A549 (cell line): ENCODE measurements around the gene ANO4. TPM values are rescaled to one million over a fixed set of nuclear protein-coding genes. Genes with fewer than 3 reads are reported as not detected.

Source experiments
- ATAC-seq, 2 experiments: fragments of 200-7000 bp in 1 of 2; fragments of >200 bp in 1 of 2; cut with Nextera tagmentation in 1 of 2; cut with Tn5 transposase in 1 of 2; 3 replicates each; pipeline versions ENCODE4 v1.8.0 to v1.9.1; 2018 to 2020; ENCODE audit warnings: mild to moderate bottlenecking in 1 of 2, moderate library complexity in 1 of 2
- CTCF ChIA-PET: fragments of 300-600 bp; sonication (Branson Sonifier 250); formaldehyde crosslinking; extraction: SDS; loops from one replicate; lab custom pipeline; 2021; ENCODE audit warnings: antibody characterized with exemption, inconsistent platforms; lab: Yijun Ruan, JAX
- POLR2A ChIA-PET: fragments of 350-600 bp; formaldehyde crosslinking; extraction: SDS; loops from one replicate; lab custom pipeline; 2021; ENCODE audit warnings: antibody characterized with exemption, inconsistent platforms; lab: Yijun Ruan, JAX
- DNase-seq, 2 experiments: peaks; one replicate each; pipeline versions ENCODE4 v3.0.0 to v3.0.0-alpha.2; 2011 to 2016; ENCODE audit warnings: low read depth in 1 of 2, low spot score in 1 of 2
- FAIRE-seq: peaks from 2 replicates; lab custom pipeline; 2011; peaks lifted over from hg19 to GRCh38; lab: Jason Lieb, UNC
- H3K27ac ChIP-seq, 2 experiments: fragments of >200 bp; sonication (Bioruptor Twin); formaldehyde crosslinking; 3 replicates each; pipeline ENCODE4 v1.5.1; 2016 to 2017
- H3K4me1 ChIP-seq: fragments of >200 bp; sonication (Bioruptor Twin); formaldehyde crosslinking; 3 replicates; pipeline ENCODE4 v1.6.1; 2016
- H3K4me2 ChIP-seq: fragments of >200 bp; sonication (Bioruptor Twin); formaldehyde crosslinking; 3 replicates; pipeline ENCODE4 v1.6.1; 2016
- H3K4me3 ChIP-seq: fragments of >200 bp; sonication (Bioruptor Twin); formaldehyde crosslinking; 3 replicates; pipeline ENCODE4 v1.5.1; 2016
- H3K9me3 ChIP-seq: fragments of >200 bp; sonication (Bioruptor Twin); formaldehyde crosslinking; 3 replicates; pipeline ENCODE4 v1.6.1; 2016
- BHLHE40 ChIP-seq: IDR thresholded peaks from 2 replicates; pipeline ENCODE4 v1.6.1; 2012; ENCODE audit warnings: low read depth, low read length, inconsistent platforms
- CBX2 ChIP-seq: fragments of 200-600 bp; sonication (generic); IDR thresholded peaks from 2 replicates; pipeline ENCODE4 v1.6.1; 2016; ENCODE audit warnings: low read depth, mild to moderate bottlenecking, borderline replicate concordance
- CHD2 ChIP-seq: fragments of 150-350 bp; IDR thresholded peaks from 2 replicates; pipeline ENCODE4 v1.6.1; 2014; ENCODE audit warnings: low read length; ENCODE audit not compliant: partially characterized antibody
- CHD4 ChIP-seq: fragments of 200-600 bp; sonication (generic); IDR thresholded peaks from 2 replicates; pipeline ENCODE4 v1.6.1; 2016; ENCODE audit warnings: antibody characterized with exemption, mild to moderate bottlenecking, borderline replicate concordance
- EHMT2 ChIP-seq: fragments of 200-600 bp; sonication (generic); IDR thresholded peaks from 2 replicates; pipeline ENCODE4 v1.6.1; 2016; ENCODE audit warnings: antibody characterized with exemption, low read depth, mild to moderate bottlenecking, moderate library complexity
- EP300 ChIP-seq, 2 experiments: fragments of >200 bp; sonication (Bioruptor Twin); formaldehyde crosslinking; IDR thresholded peaks; 2 replicates in 1 of 2; 3 replicates in 1 of 2; pipeline ENCODE4 v1.6.1; 2016 to 2017
- ESRRA ChIP-seq: fragments of 150-350 bp; IDR thresholded peaks from 2 replicates; pipeline ENCODE4 v1.6.1; 2014; ENCODE audit warnings: mild to moderate bottlenecking, low read length, borderline replicate concordance
- FOSB ChIP-seq: fragments of 250-450 bp; sonication (Bioruptor Pico); IDR thresholded peaks from 2 replicates; pipeline ENCODE4 v1.5.0; 2020; ENCODE audit warnings: mild to moderate bottlenecking, moderate library complexity
- JUNB ChIP-seq: fragments of >200 bp; sonication (Bioruptor Twin); formaldehyde crosslinking; IDR thresholded peaks from 2 replicates; pipeline ENCODE4 v1.6.1; 2016
- KDM1A ChIP-seq: fragments of 200-600 bp; sonication (generic); IDR thresholded peaks from 2 replicates; pipeline ENCODE4 v1.6.1; 2016; ENCODE audit warnings: low read depth, mild to moderate bottlenecking
- KDM5A ChIP-seq: fragments of 200-600 bp; sonication (generic); IDR thresholded peaks from 2 replicates; pipeline ENCODE4 v1.6.1; 2016; ENCODE audit warnings: antibody characterized with exemption, mild to moderate bottlenecking
- MAFK ChIP-seq: fragments of 450-650 bp; IDR thresholded peaks from 2 replicates; pipeline ENCODE4 v1.6.1; 2014; ENCODE audit not compliant: partially characterized antibody
- MAZ ChIP-seq: fragments of 150-350 bp; IDR thresholded peaks from 2 replicates; pipeline ENCODE4 v1.6.1; 2014; ENCODE audit warnings: antibody characterized with exemption, low read depth, low read length, borderline replicate concordance
- NR3C1 ChIP-seq: fragments of >200 bp; sonication (Bioruptor Twin); formaldehyde crosslinking; IDR thresholded peaks from 3 replicates; pipeline ENCODE4 v1.6.1; 2017
- POLR2A ChIP-seq: IDR thresholded peaks from 2 replicates; pipeline ENCODE4 v1.6.1; 2012; ENCODE audit warnings: mild to moderate bottlenecking, low read length
- POLR2AphosphoS2 ChIP-seq: conservative IDR thresholded peaks from 2 replicates; pipeline ENCODE4 v1.6.1; 2012; ENCODE audit warnings: low read length, improper control_type of control experiment, inconsistent platforms
- RCOR1 ChIP-seq: fragments of 150-350 bp; IDR thresholded peaks from 2 replicates; pipeline ENCODE4 v1.6.1; 2014; ENCODE audit warnings: antibody characterized with exemption, low read length, low read depth
- SREBF2 ChIP-seq: fragments of 450-650 bp; IDR thresholded peaks from 2 replicates; pipeline ENCODE4 v1.6.1; 2014; ENCODE audit warnings: mild to moderate bottlenecking, moderate library complexity
- TFCP2L1 ChIP-seq: fragments of 250-450 bp; sonication (Bioruptor Pico); IDR thresholded peaks from 2 replicates; pipeline ENCODE4 v1.5.0; 2021; ENCODE audit warnings: mild to moderate bottlenecking
- ZNF302 ChIP-seq: fragments of 250-450 bp; sonication (Bioruptor Pico); IDR thresholded peaks from 2 replicates; pipeline ENCODE4 v1.9.0; 2021; ENCODE audit warnings: inconsistent platforms, mild to moderate bottlenecking, moderate library complexity
- WGBS: methylation state at CpG from one replicate; pipeline ENCODE4 v1.1.6; 2017; ENCODE audit errors: missing lambda C conversion rate; 5-methylcytosine and 5-hydroxymethylcytosine counted together
- polyA plus RNA-seq, 4 experiments: library from polyadenylated mRNA; depleted of rRNA in 3 of 4; stranded (reverse); fragments of >200 nt; fragmentation: RNase III in 1 of 4; extraction: RNeasy Plus Mini Kit Qiagen cat#74134 plus additional on column Dnase treatment in 1 of 4; gene quantifications; 2 replicates in 3 of 4; 3 replicates in 1 of 4; pipeline ENCODE4 v1.2.3, GENCODE V29; 2011 to 2017
- TF ChIP-seq, protein P1 (sequence below): fragments of 250-450 bp; sonication (Bioruptor Pico); IDR thresholded peaks from 2 replicates; pipeline ENCODE4 v1.5.0; 2021; ENCODE audit warnings: mild to moderate bottlenecking, moderate library complexity, borderline replicate concordance
- TF ChIP-seq, protein P2 (sequence below): IDR thresholded peaks from 2 replicates; pipeline ENCODE4 v1.6.1; 2012; ENCODE audit warnings: low read depth, borderline replicate concordance
- TF ChIP-seq, protein P3 (sequence below): fragments of 200-600 bp; sonication (generic); IDR thresholded peaks from 2 replicates; pipeline ENCODE4 v1.6.1; 2016; ENCODE audit warnings: antibody characterized with exemption, mild to moderate bottlenecking, moderate library complexity
- TF ChIP-seq, protein P4 (sequence below): fragments of >200 bp; sonication (Bioruptor Twin); formaldehyde crosslinking; IDR thresholded peaks from 3 replicates; pipeline ENCODE4 v1.5.1; 2016
- TF ChIP-seq, protein P5 (sequence below): fragments of >200 bp; sonication (Bioruptor Twin); formaldehyde crosslinking; IDR thresholded peaks from 2 replicates; pipeline ENCODE4 v1.6.1; 2016

ANO4 gene
- polyA plus RNA-seq, 2 of the 4 experiments (the other 2 are of a cell fraction): 0.17 TPM; not detected in 1

DNA sequence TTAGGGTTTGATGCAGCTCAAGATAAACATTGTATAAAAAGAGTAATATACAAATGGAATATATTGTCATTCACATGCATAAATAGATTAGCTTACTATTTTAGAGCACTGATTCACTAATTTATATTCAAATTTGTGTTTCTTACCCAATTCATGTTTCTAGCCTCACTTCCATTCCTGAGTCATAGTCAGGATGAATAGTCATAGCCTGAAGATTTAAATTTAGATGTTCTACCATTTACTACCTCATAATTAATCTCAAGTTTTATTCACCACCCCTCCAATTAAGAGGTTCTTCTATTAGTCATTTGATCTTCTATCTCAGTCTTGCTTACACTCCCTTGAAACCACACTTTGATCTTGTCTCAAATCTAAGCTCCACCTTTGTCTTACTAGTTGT is 38.7 kb downstream of the ANO4 start:
- Histone ChIP-seq H3K4me3 (no peak overlapping the region), H3K4me1 (no peaks in the 10 kb centered on the region), H3K4me2 (no peak overlapping the region), H3K27ac (no peak overlapping the region), H3K9me3 (no peaks in the 10 kb centered on the region)
- ChIA-PET CTCF (interaction anchor here (0.6 kb wide), 1 partner anchor 926 kb away, joined by 3 read pairs; no protein-coding TSS in a partner anchor), POLR2A (no interaction called here)
- ATAC-seq (no peak), FAIRE-seq (no peak), DNase-seq (no peak)
- TF ChIP-seq, protein P1, sequence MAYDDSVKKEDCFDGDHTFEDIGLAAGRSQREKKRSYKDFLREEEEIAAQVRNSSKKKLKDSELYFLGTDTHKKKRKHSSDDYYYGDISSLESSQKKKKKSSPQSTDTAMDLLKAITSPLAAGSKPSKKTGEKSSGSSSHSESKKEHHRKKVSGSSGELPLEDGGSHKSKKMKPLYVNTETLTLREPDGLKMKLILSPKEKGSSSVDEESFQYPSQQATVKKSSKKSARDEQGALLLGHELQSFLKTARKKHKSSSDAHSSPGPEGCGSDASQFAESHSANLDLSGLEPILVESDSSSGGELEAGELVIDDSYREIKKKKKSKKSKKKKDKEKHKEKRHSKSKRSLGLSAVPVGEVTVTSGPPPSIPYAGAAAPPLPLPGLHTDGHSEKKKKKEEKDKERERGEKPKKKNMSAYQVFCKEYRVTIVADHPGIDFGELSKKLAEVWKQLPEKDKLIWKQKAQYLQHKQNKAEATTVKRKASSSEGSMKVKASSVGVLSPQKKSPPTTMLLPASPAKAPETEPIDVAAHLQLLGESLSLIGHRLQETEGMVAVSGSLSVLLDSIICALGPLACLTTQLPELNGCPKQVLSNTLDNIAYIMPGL (CRISPR knock-in tag): no peak
- TF ChIP-seq CBX2 (no peak), KDM1A (no peak), KDM5A (no peak), FOSB (CRISPR knock-in tag) (no peak), JUNB (no peak), MAFK (no peak), SREBF2 (no peak), CHD4 (no peak), EHMT2 (no peak), MAZ (no peak), ESRRA (no peak), TFCP2L1 (CRISPR knock-in tag) (no peak), BHLHE40 (no peak), POLR2A (no peak), RCOR1 (no peak)
- TF ChIP-seq, protein P2, sequence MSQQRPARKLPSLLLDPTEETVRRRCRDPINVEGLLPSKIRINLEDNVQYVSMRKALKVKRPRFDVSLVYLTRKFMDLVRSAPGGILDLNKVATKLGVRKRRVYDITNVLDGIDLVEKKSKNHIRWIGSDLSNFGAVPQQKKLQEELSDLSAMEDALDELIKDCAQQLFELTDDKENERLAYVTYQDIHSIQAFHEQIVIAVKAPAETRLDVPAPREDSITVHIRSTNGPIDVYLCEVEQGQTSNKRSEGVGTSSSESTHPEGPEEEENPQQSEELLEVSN: no peak
- TF ChIP-seq, protein P3, sequence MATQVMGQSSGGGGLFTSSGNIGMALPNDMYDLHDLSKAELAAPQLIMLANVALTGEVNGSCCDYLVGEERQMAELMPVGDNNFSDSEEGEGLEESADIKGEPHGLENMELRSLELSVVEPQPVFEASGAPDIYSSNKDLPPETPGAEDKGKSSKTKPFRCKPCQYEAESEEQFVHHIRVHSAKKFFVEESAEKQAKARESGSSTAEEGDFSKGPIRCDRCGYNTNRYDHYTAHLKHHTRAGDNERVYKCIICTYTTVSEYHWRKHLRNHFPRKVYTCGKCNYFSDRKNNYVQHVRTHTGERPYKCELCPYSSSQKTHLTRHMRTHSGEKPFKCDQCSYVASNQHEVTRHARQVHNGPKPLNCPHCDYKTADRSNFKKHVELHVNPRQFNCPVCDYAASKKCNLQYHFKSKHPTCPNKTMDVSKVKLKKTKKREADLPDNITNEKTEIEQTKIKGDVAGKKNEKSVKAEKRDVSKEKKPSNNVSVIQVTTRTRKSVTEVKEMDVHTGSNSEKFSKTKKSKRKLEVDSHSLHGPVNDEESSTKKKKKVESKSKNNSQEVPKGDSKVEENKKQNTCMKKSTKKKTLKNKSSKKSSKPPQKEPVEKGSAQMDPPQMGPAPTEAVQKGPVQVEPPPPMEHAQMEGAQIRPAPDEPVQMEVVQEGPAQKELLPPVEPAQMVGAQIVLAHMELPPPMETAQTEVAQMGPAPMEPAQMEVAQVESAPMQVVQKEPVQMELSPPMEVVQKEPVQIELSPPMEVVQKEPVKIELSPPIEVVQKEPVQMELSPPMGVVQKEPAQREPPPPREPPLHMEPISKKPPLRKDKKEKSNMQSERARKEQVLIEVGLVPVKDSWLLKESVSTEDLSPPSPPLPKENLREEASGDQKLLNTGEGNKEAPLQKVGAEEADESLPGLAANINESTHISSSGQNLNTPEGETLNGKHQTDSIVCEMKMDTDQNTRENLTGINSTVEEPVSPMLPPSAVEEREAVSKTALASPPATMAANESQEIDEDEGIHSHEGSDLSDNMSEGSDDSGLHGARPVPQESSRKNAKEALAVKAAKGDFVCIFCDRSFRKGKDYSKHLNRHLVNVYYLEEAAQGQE: no peak

DNA sequence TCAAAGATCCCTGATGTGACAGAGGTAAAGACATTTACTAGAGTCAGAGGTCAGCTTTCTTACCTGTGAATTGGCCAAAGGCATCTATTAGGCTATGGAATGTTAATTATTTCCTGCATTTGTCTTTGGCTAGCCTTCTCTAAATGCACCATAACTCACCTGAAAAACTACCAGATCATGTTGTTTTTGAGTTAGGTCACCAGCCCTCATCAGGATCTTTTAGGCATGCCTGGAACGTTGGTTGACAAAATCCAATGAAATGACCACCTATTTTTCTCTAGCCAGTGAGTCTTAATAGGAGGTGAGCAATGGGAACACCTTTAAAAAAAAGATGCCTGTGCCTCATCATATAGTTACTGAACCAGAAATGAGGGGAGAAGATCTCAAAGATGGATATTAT is 46.2 kb downstream of the ANO4 start:
- H3K4me2 ChIP-seq: no peak overlapping the region
- POLR2A ChIA-PET: no interaction called here
- CTCF ChIA-PET: no interaction called here
- no peaks in the 10 kb centered on the region for H3K9me3 ChIP-seq
- H3K27ac ChIP-seq: no peak overlapping the region
- TF ChIP-seq NR3C1: no peak
- TF ChIP-seq, all 56 proteins: peak for 0
- no peak for DNase-seq
- ATAC-seq: no peak
- no peak for FAIRE-seq
- WGBS: 0% methylated on average over 1 of the region's 1 CpG
- no peaks in the 10 kb centered on the region for H3K4me1 ChIP-seq
- H3K4me3 ChIP-seq: no peak overlapping the region

DNA sequence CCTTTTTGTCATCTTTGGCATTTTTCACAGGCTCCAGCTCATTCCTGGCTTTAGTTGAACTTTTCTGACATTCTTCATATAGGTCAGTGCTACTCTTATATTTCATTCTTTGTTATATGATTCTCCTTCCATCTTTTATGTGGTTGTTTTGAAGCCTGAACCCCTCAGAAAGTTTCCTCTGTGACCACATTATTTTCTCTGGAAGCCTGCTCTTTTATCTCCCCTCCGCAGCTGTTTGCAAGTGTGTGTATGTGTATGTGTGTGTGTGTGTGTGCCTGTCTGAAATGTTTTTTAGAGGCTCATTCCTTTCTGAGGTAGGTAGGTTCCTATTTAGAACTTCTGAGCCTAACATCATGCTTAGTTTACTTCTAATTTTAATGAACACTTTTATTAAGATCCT is 47.6 kb downstream of the ANO4 start:
- Histone ChIP-seq H3K27ac (no peak overlapping the region), H3K4me3 (no peak overlapping the region), H3K4me1 (no peaks in the 10 kb centered on the region), H3K9me3 (no peaks in the 10 kb centered on the region), H3K4me2 (no peak overlapping the region)
- ChIA-PET POLR2A (no interaction called here), CTCF (interaction anchor here (0.8 kb wide), 1 partner anchor 13 kb away, joined by 3 read pairs; no protein-coding TSS in a partner anchor)
- no peak for DNase-seq
- WGBS: 35% methylated on average over 1 of the region's 1 CpG
- no peak for FAIRE-seq
- no peak for ATAC-seq
- TF ChIP-seq EP300 (IDR thresholded peaks at IDR 0.05) (no peak), MAFK (no peak), ESRRA (no peak), ZNF302 (CRISPR knock-in tag) (no peak), POLR2AphosphoS2 (no peak), CHD2 (no peak), RCOR1 (no peak)
- TF ChIP-seq, protein P1 (CRISPR knock-in tag): no peak
- TF ChIP-seq, protein P4, sequence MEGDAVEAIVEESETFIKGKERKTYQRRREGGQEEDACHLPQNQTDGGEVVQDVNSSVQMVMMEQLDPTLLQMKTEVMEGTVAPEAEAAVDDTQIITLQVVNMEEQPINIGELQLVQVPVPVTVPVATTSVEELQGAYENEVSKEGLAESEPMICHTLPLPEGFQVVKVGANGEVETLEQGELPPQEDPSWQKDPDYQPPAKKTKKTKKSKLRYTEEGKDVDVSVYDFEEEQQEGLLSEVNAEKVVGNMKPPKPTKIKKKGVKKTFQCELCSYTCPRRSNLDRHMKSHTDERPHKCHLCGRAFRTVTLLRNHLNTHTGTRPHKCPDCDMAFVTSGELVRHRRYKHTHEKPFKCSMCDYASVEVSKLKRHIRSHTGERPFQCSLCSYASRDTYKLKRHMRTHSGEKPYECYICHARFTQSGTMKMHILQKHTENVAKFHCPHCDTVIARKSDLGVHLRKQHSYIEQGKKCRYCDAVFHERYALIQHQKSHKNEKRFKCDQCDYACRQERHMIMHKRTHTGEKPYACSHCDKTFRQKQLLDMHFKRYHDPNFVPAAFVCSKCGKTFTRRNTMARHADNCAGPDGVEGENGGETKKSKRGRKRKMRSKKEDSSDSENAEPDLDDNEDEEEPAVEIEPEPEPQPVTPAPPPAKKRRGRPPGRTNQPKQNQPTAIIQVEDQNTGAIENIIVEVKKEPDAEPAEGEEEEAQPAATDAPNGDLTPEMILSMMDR: no peak
- TF ChIP-seq, protein P5, sequence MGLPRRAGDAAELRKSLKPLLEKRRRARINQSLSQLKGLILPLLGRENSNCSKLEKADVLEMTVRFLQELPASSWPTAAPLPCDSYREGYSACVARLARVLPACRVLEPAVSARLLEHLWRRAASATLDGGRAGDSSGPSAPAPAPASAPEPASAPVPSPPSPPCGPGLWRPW: no peak
